ENCODE data around the gene TMA7B.

The TMA7B gene

DNA sequence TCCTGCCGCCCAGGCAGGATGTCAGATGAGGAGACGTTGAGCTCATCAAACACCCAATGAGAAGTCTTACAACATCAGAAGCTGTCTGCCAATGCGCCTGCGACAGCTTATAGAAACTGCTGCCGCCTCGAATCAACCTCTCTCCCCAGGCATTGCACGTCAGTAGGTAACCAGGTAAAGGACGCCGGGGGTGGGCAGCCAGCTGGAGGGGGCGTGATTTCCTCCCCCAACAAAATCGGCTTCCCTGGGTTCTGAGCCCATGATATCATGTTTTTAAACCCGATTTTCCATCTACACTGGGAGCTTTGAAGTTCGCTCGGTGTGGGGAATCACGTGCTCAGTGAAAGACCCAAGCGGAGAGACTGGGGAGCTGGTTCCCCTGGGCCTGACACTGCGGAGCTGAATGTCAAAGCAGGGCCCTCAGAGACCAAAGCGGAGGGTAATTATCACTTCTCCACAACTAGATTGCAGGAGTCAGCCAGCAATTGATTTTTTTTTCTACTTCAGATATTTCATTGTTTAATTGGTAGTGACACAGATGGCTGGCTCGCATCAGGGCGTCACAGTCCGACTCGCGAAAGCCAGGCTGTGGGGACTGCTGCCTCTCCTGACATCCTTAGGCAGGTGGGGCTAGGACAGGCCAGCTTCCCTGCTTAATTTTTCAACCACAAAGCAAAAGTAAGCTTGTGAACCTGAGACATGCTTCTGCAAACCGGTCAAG, 49.9 kb downstream of the TMA7B start:
- Histone ChIP-seq H3K36me3 (ENCODE audit: control insufficient read depth in 1 of 2, insufficient read depth in 2 of 2, low read length in 2 of 2) (no peaks in the 10 kb centered on the region), H3K9me3 (ENCODE audit: control insufficient read depth in 1 of 2, low read length in 2 of 2) (no peaks in the 10 kb centered on the region), H3K27ac (ENCODE audit: low read length) (no peak overlapping the region), H3K4me3 (ENCODE audit: low read depth in 1 of 2, low read length in 2 of 2) (no peak overlapping the region), H3K27me3 (ENCODE audit: low read depth, low read length) (no peaks in the 10 kb centered on the region), H3K4me1 (ENCODE audit: control insufficient read depth in 1 of 2, insufficient read depth in 2 of 2, low read length in 2 of 2) (no peaks in the 10 kb centered on the region)

DNA sequence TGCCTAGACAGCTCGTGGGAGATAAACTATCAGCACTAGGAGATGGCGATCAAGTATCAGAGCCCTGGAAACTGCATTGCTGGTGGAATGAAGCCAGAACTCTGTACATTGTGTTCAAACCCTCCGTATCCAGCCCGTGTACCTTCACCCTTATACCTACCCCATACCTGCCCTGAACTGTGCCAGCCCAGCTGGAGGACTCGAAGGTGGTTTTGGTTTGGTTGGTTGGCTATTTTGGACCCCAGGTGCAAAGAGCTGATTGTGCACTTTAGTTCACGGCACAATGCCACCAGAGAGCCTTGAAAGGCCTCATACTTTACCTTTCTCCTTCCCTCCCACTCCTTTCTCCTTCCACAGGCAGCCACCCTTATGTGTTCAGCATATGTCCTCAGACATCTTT, 50.5 kb downstream of the TMA7B start:
- Histone ChIP-seq H3K4me1 (ENCODE audit: control insufficient read depth in 1 of 2, insufficient read depth in 2 of 2, low read length in 2 of 2) (no peaks in the 10 kb centered on the region), H3K36me3 (ENCODE audit: control insufficient read depth in 1 of 2, insufficient read depth in 2 of 2, low read length in 2 of 2) (no peaks in the 10 kb centered on the region), H3K27ac (ENCODE audit: low read length) (no peak overlapping the region), H3K4me3 (ENCODE audit: low read depth in 1 of 2, low read length in 2 of 2) (no peak overlapping the region), H3K27me3 (ENCODE audit: low read depth, low read length) (no peaks in the 10 kb centered on the region), H3K9me3 (ENCODE audit: control insufficient read depth in 1 of 2, low read length in 2 of 2) (no peaks in the 10 kb centered on the region)
